ENCODE results near the gene KRT1.

- TF ChIP-seq CTCF (conservative IDR thresholded peaks at IDR 0.05; ENCODE audit: low read length) (no peak), EZH2phosphoT487 (IDR thresholded peaks at IDR 0.05; ENCODE audit: borderline replicate concordance, low read depth, low read length) (no peak)
These were observed 6.7 kb upstream of the KRT1 start for GRCh38 chr12:52686756-52687487.

All from OCI-LY7 (cell line).